Common myeloid progenitor, CD34-positive (primary cell): ENCODE data around the gene CEP95.
"Not testable (repeated sequence)": the region's sequence is repeated elsewhere in the genome, so short reads cannot be mapped to it uniquely, and the experiment has no call there.

ENCODE experiments used
- CTCF ChIA-PET: fragments of 350-600 bp; sonication (Branson Sonifier 250); formaldehyde crosslinking; loops from one replicate; lab custom pipeline; 2021; ENCODE audit warnings: antibody characterized with exemption; lab: Charles Lee
- POLR2A ChIA-PET: fragments of 350-600 bp; sonication (Branson Sonifier 250); formaldehyde crosslinking; loops from one replicate; lab custom pipeline; 2021; ENCODE audit warnings: antibody characterized with exemption; lab: Charles Lee
- DNase-seq, 3 donors: peaks; one replicate each; pipeline versions ENCODE4 v3.0.0 to v3.0.0-alpha.2; 2013
- H3K27ac ChIP-seq, 2 experiments: 1 replicate in 1 of 2; 2 replicates in 1 of 2; pipeline ENCODE4 v1.7.0; 2013; ENCODE audit warnings: inconsistent platforms in 2 of 2, low read length in 2 of 2, mild to moderate bottlenecking in 2 of 2, low read depth in 1 of 2, moderate library complexity in 1 of 2; ENCODE audit not compliant: severe bottlenecking in 2 of 2, insufficient read depth in 1 of 2, poor library complexity in 1 of 2
- H3K27me3 ChIP-seq, 5 experiments: replicated peaks in 2 of 5; 1 replicate in 3 of 5; 2 replicates in 2 of 5; pipeline versions ENCODE4 v1.6.1 to v1.7.0; 2013; ENCODE audit warnings: low read length in 4 of 5, mild to moderate bottlenecking in 2 of 5, moderate library complexity in 2 of 5, inconsistent platforms in 1 of 5; ENCODE audit not compliant: insufficient read depth in 5 of 5, control insufficient read depth in 4 of 5
- H3K36me3 ChIP-seq, 4 experiments: 1 replicate in 2 of 4; 2 replicates in 2 of 4; pipeline versions ENCODE4 v1.6.1 to v1.7.0; 2013; ENCODE audit warnings: low read length in 3 of 4, control low read depth in 1 of 4, mild to moderate bottlenecking in 1 of 4; ENCODE audit not compliant: control insufficient read depth in 4 of 4, insufficient read depth in 4 of 4
- H3K4me1 ChIP-seq, 4 experiments: 1 replicate in 3 of 4; 2 replicates in 1 of 4; pipeline versions ENCODE4 v1.6.1 to v1.7.1; 2013; ENCODE audit warnings: low read length in 3 of 4, mild to moderate bottlenecking in 3 of 4, control low read depth in 1 of 4, inconsistent platforms in 1 of 4, moderate library complexity in 1 of 4; ENCODE audit not compliant: control insufficient read depth in 4 of 4, insufficient read depth in 4 of 4; ENCODE audit errors: control extremely low read depth in 1 of 4
- H3K4me3 ChIP-seq, 7 experiments: 1 replicate in 4 of 7; 2 replicates in 3 of 7; pipeline versions ENCODE4 v1.5.1 to v1.7.0; 2013; ENCODE audit warnings: mild to moderate bottlenecking in 7 of 7, low read length in 6 of 7, moderate library complexity in 6 of 7, inconsistent platforms in 2 of 7, low read depth in 2 of 7, control low read depth in 1 of 7; ENCODE audit not compliant: insufficient read depth in 4 of 7, control insufficient read depth in 1 of 7; ENCODE audit errors: extremely low read depth in 1 of 7
- H3K9me3 ChIP-seq, 5 experiments: 1 replicate in 4 of 5; 2 replicates in 1 of 5; pipeline versions ENCODE4 v1.6.1 to v1.7.1; 2013; ENCODE audit warnings: low read length in 4 of 5, mild to moderate bottlenecking in 2 of 5, inconsistent platforms in 1 of 5, low read depth in 1 of 5, moderate library complexity in 1 of 5; ENCODE audit not compliant: control insufficient read depth in 4 of 5, insufficient read depth in 2 of 5; ENCODE audit errors: control extremely low read depth in 1 of 5
- WGBS: methylation state at CpG from one replicate; pipeline ENCODE4 v1.1.5; 2013; ENCODE audit not compliant: insufficient coverage; 5-methylcytosine and 5-hydroxymethylcytosine counted together

Gene CEP95

DNA sequence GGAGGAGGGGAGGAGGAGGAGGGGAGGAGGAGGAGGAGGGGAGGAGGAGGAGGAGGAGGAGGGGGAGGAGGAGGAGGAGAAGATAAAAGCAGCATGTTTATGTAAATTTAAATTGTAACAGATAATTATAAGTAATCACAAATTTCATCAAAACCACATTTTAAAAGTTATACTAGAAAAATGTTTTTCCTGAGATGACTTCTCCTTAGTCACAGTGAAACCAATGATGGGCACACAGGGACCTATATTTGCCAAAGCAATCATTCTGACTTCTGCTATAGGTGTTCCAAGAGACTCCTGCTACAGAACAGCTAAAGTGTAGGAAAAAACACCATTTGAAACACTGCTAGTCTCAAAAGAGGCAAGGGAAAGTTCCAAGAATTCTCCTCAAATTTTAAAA is 66.4 kb downstream of the CEP95 start:
- H3K4me1 ChIP-seq = peaks cover 0 to 4% (median 1%) of the 10 kb centered on the region in 4 experiments
- H3K36me3 ChIP-seq = peaks cover 10 to 33% (median 22%) of the 10 kb centered on the region in 4 experiments
- ChIA-PET POLR2A (interaction anchor here (0.5 kb wide), 1 partner anchor 128 kb away, joined by 3 read pairs; no protein-coding TSS in a partner anchor), CTCF (interaction anchor here (0.9 to 2.1 kb wide), 3 partner anchors 9 to 14 kb away, joined by 3 to 11 read pairs (median 3); no protein-coding TSS in a partner anchor)
- peak in 1 of 3 donors; percentile 4 for DNase-seq
- no peak overlapping the region for H3K27ac ChIP-seq
- no peak overlapping the region for H3K4me3 ChIP-seq
- H3K27me3 ChIP-seq = no peaks in the 10 kb centered on the region
- H3K9me3 ChIP-seq = no peaks in the 10 kb centered on the region

GRCh38 chr17:64574646-64575045 is 67.9 kb downstream of the CEP95 start:
- ChIA-PET POLR2A (no interaction called here), CTCF (interaction anchor here (1.4 to 1.7 kb wide), 2 partner anchors 11 to 74 kb away, joined by 3 to 5 read pairs; no protein-coding TSS in a partner anchor)
- peaks cover 0 to 4% (median 1%) of the 10 kb centered on the region in 4 experiments for H3K4me1 ChIP-seq
- no peak for DNase-seq
- 100% methylated on average over 1 of the region's 1 CpG for WGBS
- H3K9me3 ChIP-seq = no peaks in the 10 kb centered on the region
- no peaks in the 10 kb centered on the region for H3K27me3 ChIP-seq
- H3K36me3 ChIP-seq = peaks cover 14 to 33% (median 19%) of the 10 kb centered on the region in 4 experiments
- H3K4me3 ChIP-seq = no peak overlapping the region
- no peak overlapping the region for H3K27ac ChIP-seq

GRCh38 chr17:64575431-64575830 is 68.7 kb downstream of the CEP95 start:
- H3K27ac ChIP-seq = no peak overlapping the region
- POLR2A ChIA-PET = interaction anchor here (1.2 kb wide), 1 partner anchor 69 kb away, joined by 3 read pairs; the partner anchor contains the start of genes CEP95 and DDX5

GRCh38 chr17:64577025-64577424 is 70.2 kb downstream of the CEP95 start:
- H3K9me3 ChIP-seq, CTCF ChIA-PET, H3K27me3 ChIP-seq, H3K4me3 ChIP-seq, H3K27ac ChIP-seq, POLR2A ChIA-PET, DNase-seq, H3K4me1 ChIP-seq: not testable (repeated sequence)
- 100% methylated on average over 1 of the region's 4 CpGs for WGBS
- peaks cover 8 to 30% (median 19%) of the 10 kb centered on the region in 4 experiments for H3K36me3 ChIP-seq

More at GRCh38 chr17:64575431-64575830, 68.7 kb downstream of the CEP95 start:
- H3K4me3 ChIP-seq = no peak overlapping the region
- peaks cover 12 to 32% (median 17%) of the 10 kb centered on the region in 4 experiments for H3K36me3 ChIP-seq
- DNase-seq = no peak
- no peaks in the 10 kb centered on the region for H3K9me3 ChIP-seq
- H3K4me1 ChIP-seq = peaks cover 0 to 4% (median 1%) of the 10 kb centered on the region in 4 experiments
- no peaks in the 10 kb centered on the region for H3K27me3 ChIP-seq
- CTCF ChIA-PET = interaction anchor here (1.6 to 1.7 kb wide), 2 partner anchors 73 to 155 kb away, joined by 3 to 5 read pairs; no protein-coding TSS in a partner anchor
- no CpG with 5 or more reads among the region's 3 CpGs for WGBS

DNA sequence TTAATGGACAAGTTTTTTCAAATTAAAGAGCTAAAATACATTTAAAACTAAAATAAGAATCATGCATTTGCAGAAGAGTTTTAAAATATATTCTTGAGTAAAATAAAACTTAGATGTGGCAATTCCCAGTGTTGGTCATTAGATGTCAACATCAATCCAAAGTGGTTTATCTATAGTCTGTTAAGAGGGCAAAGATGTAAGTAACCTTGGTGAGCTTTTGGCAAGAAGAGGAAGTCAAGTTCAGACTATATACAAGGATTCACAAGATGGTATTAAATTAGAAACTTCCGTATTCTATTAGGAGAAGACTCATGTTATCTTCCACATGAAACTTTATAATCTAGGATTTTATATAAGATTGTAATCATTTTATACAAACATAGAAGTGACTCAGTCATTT is 73.1 kb downstream of the CEP95 start:
- peaks cover 8 to 42% (median 27%) of the 10 kb centered on the region in 4 experiments for H3K36me3 ChIP-seq
- ChIA-PET POLR2A (no interaction called here), CTCF (interaction anchor here (1.0 to 1.7 kb wide), 6 partner anchors 9 to 24 kb away, joined by 3 to 5 read pairs (median 4); no protein-coding TSS in a partner anchor)
- no CpG with 5 or more reads among the region's 1 CpG for WGBS
- no peaks in the 10 kb centered on the region for H3K9me3 ChIP-seq
- H3K4me1 ChIP-seq = no peaks in the 10 kb centered on the region
- H3K27ac ChIP-seq = no peak overlapping the region
- no peaks in the 10 kb centered on the region for H3K27me3 ChIP-seq
- H3K4me3 ChIP-seq = no peak overlapping the region
- peak in 2 of 3 donors; percentile 15 to 36 for DNase-seq

GRCh38 chr17:64580384-64581315 is 73.9 kb downstream of the CEP95 start:
- POLR2A ChIA-PET = no interaction called here
- 92% methylated on average over 2 of the region's 7 CpGs for WGBS

More at GRCh38 chr17:64580384-64581315, 73.9 kb downstream of the CEP95 start:
- H3K9me3 ChIP-seq = no peaks in the 10 kb centered on the region
- no peak overlapping the region for H3K27ac ChIP-seq
- CTCF ChIA-PET = interaction anchor here (1.0 to 1.7 kb wide), 5 partner anchors 8 to 25 kb away, joined by 3 to 5 read pairs (median 4); no protein-coding TSS in a partner anchor
- H3K27me3 ChIP-seq = no peaks in the 10 kb centered on the region
- DNase-seq = no peak
- no peak overlapping the region for H3K4me3 ChIP-seq
- H3K36me3 ChIP-seq = peaks cover 8 to 42% (median 27%) of the 10 kb centered on the region in 4 experiments
- H3K4me1 ChIP-seq = no peaks in the 10 kb centered on the region
